Mammary epithelial cell (primary cell): Measurements from ENCODE around the gene CELF3.

ENCODE experiments used
- CTCF ChIP-seq, 2 donors: IDR thresholded peaks in 1 of 2; conservative IDR thresholded peaks in 1 of 2; 2 replicates each; pipeline ENCODE4 v1.5.1; 2011 to 2012; ENCODE audit warnings: inconsistent platforms in 2 of 2, low read length in 2 of 2, mild to moderate bottlenecking in 2 of 2, control low read depth in 1 of 2, low read depth in 1 of 2; ENCODE audit not compliant: insufficient read depth in 1 of 2; ENCODE audit errors: extremely low read depth in 1 of 2
- EZH2 ChIP-seq: IDR thresholded peaks from 2 replicates; pipeline ENCODE4 v1.6.1; 2012; ENCODE audit warnings: low read length, inconsistent platforms, borderline replicate concordance

GRCh38 chr1:151759241-151759640 is 42.6 kb upstream of the CELF3 start:
- TF ChIP-seq CTCF (conservative IDR thresholded peaks at IDR 0.05 in 1 of 2, IDR thresholded peaks at IDR 0.05 in 1 of 2; ENCODE audit: extremely low read depth in 1 of 2, insufficient read depth in 1 of 2, low read depth in 1 of 2, low read length in 2 of 2) (no peak), EZH2 (no peak)
